Measurements from ENCODE around the gene NUP98.

GRCh38 chr11:3720997-3721396 lies 76.4 kb downstream of the NUP98 start:
- TF ChIP-seq IKZF4 (CRISPR knock-in tag; IDR thresholded peaks at IDR 0.05; ENCODE audit: borderline replicate concordance, low read depth, not compliant biosample characterization) (no peak), SP4 (CRISPR knock-in tag; IDR thresholded peaks at IDR 0.05) (no peak), DDIT3 (CRISPR knock-in tag; IDR thresholded peaks at IDR 0.05) (no peak)
